Activated CD8-positive, alpha-beta memory T cell treated with anti-CD3 and anti-CD28 coated beads for 4 hours (primary cell): Measurements from ENCODE around the gene PRXL2A.
"Not testable (repeated sequence)": the region's sequence is repeated elsewhere in the genome, so short reads cannot be mapped to it uniquely, and the experiment has no call there.

Experiments
- DNase-seq, 2 donors: peaks; one replicate each; pipeline ENCODE4 v3.0.0-alpha.2; 2020; ENCODE audit warnings: low read depth in 2 of 2

The PRXL2A gene

DNA sequence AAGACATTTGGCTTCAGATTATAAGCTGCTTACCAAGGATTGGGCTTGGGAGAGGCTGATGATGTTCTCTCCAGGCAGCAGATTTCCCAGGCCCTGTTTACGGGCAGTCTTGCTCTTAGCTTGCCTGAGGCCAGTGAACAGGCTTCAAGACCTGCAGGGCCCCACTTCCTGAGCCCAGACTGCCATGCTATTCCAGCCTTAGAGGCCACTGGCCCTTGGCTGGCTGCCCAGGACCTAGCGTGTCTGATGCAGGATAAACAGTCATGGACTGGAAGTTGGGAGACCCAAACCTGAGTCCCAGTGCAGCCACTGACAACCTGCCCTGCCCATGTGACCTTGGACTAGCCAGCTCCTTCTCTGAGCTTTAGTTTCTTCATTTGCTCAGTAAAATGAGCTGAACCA lies 2.9 kb downstream of the PRXL2A start:
- no peak for DNase-seq

DNA sequence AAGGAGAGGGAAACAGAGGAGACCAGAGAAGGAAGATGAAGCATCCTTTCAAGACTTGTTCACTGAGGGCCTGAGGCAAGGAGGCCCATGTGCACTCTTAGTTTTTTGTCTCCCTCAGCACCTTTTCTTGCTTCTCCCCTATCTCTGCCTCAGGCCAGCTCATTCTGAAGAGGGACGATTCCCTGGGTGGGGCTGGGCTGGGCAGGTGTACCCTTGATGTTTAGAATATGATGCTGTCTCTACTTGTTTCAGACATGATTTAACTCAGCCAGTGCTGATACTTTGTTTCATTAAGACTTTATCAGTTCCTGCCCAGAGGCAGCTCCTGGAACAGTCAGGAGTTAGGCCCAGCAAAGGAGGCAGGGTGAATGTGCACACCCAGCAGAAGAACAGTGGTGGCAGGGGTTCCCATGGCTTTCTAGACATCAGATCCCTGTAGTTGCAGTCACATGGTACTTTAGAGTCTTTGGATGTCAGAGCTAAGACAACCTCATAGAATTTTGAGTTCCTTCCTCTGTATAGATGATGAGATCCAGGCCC lies 3.4 kb downstream of the PRXL2A start:
- DNase-seq: no peak

DNA sequence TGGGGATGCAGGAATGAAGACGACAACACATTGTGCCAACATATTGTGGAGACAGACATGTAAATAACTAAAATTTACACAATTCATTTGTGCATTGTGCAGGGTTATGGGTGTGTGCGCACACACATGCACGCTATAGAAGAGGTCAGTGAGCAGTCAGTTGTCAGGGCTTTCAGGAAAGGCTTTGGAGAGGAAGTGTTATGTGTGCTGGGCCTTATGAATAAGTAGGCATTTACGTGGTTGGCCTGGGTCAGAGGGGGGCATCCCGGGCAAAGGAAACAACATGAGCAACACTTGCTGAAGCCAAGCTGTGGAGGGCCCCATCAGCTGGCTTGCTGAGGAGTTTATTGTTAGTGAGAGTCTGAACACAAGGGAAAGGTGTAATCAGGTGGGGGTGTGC lies 4.1 kb downstream of the PRXL2A start:
- DNase-seq: no peak

DNA sequence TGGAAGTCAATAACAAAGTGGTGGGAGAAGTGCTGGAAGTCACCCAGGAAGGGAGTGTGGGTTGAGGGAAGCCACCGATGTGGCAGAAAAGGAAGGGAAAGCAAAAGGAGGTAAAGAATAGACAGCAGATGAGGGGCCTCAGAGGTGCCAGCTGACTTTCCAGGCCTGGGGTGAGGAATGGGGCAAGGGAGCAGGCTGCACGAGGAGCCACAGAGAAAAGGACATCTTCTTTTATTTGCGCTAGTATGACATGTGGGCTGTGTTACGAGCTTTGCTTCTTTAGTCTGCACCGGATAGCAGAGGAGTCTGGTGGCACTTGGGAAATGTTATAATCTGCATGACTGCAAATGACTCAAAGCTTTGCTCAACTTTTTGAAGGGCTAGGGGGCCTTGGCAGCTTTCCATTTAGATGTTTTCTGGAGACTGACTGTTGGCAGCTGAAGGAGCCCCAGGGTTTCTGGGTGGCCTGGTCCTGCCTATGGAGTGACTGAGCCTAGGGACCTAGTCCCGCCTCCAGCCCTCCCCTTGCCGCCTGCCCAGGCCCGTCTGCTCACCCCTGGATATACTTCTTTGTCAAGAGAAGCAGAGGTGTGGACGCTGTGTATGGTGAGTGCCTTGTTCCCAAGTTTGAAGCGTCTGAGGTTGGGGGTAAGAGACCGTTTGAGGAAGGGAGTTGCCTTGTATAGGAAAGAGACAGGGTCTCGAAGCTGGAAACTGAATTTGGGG lies 5.1 kb downstream of the PRXL2A start:
- no peak for DNase-seq

DNA sequence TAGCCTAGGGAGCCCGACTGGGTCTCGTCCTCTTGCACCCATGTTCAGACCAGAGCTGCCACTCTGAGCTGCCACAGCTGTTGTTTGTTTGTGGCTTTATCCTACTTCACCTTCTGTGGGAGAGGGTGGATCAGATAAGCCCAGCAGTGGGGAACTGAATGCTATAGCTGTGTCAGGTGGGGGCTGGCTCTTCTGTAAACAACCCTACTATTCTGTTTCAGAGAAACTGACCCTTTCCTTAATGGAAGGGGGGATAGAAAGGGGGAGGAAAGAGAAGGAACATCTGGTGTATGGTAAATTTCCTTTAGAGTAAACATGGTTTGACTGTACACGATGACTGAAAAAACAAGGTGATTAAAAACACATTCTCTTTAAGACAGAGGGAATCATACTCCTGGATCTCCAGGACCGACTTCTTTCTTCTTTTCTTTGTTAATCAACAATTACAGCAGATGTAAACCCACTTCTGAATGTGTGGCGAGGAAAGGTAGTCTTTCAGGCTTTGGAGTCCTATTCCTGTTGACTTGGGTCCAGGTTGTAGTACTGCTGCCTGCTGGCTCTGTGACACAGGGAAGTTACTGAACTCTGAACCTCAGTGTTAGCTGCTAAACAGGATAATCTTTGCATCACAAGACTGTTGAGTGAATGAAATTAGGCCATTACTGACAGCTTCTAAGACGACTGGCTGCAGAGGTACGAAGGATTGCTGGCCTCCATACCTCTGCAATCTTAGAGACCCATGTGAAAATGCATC lies 6.0 kb downstream of the PRXL2A start:
- no peak for DNase-seq

DNA sequence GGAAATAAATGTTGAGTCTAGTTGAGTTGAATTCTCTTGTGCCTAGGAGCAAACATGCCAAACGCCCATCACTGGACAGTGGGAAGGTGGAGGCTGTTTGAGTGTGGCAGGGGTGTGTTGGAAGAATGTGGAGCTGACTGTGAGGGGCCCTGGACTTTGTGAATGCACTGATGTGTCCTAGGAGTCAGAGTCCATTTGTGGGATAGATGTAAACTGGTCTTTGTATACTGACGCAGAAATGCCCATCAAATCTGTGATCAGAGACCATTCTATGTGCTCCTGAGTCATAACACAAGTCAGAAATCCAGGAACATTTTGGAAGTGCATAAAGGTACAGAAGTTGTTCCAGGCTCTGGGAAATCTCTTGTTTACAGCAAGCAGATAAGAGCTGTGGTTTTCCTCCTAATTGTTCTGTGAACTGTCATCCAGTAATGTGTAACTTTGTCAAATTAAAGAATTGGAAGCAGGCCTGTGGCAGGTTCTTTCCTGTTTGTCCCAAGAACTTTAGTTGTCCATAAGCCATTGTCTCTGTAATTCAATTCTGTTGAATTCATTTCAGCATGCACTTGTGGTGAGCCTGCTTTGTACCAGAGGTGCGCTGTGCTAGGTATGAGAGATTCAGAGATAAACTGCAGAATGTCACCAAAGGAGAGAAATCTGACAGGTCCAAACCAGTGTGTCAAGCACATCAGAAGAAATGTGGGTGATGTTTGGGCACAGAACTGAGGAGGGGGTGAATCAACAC lies 7.6 kb downstream of the PRXL2A start:
- DNase-seq: no peak

DNA sequence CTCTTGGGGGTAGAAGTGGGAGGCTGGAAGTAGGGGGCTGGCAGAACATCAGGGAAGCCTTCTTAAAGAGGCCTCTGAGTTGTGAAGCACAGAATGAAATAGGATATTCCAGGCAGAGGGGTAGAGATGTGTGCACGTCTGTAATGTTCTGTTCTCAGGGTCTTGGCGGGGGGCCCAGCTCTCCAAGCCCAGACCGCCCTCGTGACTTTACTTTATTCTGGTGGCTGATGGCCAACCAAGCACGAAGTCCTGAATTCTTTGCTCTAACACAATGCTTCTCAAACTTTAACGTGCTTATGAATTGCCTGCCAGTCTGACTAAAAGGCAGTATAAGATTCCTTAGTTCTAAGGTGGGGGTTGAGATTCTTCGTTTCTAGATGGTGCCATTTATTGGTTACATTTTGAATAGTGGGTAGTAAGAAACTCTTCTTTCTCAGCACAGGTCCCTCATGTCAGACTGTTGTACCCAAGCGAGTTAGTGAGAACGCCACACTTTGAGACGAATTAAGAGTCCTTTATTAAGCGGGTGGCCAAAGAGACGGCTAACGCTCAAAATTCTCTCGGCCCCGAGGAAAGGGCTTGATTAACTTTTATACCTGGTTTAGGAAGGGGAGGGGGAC lies 8.2 kb downstream of the PRXL2A start:
- no peak for DNase-seq

DNA sequence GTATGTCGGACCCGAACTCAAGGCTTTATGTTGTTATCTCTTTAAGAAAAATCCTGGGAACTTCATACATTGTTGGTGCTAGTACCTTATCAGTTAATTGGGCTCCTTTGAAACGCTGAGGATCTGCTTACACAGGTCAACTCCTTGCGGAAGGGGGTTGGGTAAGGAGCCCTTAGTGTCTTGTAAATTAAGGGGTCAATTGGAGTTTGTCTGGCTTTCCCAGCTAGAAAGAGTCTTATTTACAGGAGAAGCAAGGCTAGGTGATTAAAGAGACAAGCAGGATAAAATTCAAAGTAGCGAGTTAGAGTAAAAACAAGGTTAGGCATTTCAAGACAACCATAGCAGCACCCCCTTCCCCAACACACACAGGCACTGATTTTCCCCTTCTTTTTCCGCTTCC lies 8.9 kb downstream of the PRXL2A start:
- DNase-seq: not testable (repeated sequence)

DNA sequence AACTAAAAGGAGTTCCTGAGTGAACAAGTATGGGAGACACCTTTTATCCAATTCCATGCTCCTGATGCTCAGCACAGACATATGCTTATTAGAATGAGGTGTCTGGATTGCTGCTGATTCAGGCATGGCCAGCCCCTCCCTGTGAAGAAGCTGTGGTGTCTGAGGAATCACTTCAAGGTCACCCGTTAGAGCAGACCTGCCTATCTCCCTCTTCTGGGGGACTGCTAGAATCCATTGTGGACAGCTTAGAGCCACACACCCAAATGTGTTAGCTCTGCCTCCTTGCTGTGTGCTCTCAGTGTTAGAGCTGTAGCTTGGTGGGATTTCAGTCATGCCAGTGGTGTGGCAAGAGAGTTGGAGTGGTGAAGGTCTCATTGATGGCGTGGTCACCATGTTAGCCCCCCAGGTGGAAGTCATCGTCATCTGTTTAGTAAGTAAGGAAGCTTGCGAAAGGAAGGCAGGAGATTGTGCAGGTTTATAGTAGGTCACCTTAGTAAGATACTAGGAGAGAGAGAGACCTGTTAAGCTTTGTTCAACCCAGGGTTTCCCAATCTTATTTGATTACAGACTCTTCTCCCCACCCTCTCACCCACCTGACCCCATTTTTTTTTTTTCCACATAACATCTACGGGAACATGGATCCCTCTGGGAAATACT lies 12.8 kb downstream of the PRXL2A start:
- DNase-seq: no peak

DNA sequence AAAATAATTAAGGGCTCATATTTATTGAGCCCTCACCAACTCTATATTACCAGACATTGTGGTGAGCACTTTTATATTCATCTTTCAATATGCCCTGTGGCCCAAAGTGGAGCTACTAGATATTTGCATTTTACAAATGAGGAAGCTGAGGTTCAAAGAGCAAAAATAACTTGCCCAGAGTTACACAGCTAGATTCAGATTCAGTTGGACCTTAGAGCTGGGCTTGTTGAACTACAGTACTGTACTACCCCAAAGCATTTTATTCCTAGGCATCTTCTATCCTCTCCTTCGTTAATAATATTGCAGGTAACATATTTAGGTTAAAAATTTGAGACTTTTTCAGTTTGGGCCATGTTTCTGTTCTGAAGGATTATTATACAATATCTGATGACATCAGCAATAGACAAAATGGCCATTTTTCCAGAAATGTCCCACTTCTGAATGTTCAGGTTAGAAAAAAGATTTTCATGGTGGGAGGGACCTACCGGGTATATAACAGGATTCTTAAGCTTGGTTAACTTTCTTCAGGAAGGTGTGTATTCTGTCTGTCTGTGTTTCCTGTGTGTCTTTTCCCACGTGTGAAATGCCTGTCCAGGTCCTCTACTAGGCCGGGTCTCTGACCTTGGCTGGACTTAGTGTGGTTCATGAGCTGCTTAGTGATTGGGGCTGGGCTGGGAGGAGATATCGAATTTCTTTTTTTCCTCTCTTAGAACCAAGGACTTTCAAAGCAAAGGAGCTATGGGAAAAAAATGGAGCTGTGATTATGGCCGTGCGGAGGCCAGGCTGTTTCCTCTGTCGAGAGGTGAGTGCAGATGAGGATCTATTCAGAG lies 13.6 kb downstream of the PRXL2A start:
- no peak for DNase-seq

DNA sequence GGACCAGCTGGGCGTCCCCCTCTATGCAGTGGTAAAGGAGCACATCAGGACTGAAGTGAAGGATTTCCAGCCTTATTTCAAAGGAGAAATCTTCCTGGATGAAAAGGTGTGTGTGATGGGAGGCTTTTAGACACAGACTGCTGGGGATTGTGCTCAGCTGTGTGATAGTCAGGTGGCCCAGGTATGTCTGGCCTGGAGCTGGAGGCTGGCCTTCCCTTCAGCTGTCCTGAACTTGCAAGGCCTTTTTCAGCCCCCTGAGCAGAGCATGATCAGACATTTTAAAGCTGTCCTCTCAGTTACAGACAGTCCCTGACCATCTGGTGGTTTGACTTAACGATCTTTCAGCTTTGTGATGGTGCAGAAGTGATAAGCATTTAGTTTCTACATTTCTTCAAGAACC lies 17.6 kb downstream of the PRXL2A start:
- DNase-seq: no peak

DNA sequence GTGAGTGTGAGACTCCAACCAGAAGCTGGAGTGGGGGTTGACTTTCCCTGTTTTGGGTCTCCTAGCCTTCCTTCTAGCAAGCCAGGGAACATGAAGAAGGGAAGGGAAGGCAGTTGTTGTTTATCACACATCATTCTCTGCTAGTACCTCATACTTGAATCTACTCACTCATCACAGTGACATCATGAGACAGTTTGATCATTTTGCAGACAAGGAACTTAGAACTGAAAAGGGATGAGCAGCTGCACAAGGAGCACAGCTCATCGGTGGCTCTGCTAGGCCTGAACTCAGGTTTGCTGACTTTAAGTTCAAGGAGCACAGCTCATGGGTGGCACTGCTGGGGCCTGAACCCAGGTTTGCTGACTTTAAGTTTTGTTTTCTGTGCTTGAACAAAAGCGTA lies 19.2 kb downstream of the PRXL2A start:
- DNase-seq: no peak

DNA sequence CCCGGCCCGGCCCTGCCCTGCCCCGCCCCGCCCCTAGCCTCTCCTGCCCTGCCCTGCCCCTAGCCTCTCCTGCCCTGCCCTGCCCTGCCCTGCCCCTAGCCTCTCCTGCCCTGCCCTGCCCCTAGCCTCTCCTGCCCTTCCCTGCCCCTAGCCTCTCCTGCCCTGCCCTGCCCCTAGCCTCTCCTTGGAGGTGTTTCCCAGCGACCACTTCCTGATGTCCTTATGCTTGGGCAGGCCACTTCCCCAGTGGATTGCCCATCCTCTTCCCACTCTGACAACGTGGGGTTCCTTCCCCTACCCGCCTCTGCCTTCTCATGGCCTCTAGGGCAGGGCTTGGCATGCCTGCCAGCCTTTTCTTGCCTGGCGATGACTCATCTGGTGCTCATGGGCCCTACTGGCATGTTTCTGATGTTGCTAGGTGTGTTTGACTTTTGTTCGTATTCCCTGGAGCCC lies 21.2 kb downstream of the PRXL2A start:
- no peak for DNase-seq

DNA sequence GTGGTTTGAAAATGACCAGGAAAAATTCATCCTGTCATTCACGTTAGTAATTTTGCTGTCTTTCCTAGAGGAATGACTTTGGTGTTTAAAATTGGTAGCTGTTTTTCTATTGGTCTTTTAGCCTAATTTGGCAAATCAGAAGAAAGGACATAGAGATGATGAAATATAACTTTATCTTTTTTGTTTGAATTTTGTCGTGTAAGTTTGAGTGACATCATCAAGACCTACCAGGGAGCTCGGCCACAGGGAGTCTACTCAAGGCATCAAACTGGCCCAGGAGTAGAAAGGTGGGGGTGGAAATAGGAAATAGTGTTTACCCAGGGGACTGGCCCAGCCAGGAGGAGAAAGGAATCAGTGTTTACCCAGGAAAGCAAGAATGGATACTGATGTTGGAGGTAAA lies 24.8 kb downstream of the PRXL2A start:
- DNase-seq: no peak

DNA sequence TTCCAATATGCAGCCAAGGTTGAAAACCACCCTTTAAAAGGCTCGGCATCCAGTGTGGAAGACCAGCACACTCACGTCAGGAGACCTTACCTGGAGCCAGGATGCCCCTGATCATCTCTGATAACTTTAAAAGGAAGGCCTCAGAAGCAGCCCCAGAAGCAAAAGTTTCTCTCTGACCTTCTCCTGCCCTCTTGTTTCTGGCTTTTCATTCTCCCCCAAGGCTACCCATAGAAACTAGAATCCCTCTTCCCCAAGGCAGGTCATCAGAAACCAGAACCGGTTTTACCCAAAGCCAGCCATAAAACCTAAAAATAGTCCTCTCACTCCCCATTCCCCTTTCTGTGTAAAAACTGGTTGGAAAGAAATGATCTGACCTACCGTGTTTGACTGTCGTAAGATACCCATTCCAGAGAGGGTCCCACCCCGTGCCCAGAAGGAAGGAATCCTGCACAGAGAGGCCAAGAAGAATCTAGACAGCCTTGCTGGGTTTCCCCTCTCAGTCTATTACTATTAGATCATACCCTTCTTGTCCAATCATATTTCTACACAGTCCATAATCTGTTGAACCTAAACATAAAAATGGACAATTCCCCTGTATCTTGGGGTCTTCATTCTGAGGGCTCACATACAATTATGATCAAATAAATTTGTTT lies 28.2 kb downstream of the PRXL2A start:
- DNase-seq: no peak

DNA sequence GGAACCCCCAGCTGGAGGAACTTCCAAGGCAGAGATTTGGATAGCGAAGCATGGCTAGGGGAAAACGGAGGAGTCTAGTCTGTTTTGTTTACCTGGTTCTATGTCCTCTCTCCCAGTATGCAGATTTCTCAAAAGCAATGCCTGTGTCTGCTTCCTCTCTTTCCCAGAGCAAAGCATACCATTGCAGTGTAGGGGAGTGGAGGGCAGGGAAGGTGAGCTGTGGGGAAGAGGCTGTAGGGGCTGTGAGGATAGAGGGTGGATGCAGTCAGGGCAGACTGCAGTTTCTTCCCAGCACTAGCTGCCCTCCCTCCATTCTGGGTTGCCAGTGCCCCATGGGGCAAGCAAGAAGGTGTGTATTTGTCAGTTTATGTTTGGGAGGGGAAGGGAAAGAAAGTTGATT lies 28.9 kb downstream of the PRXL2A start:
- no peak for DNase-seq

DNA sequence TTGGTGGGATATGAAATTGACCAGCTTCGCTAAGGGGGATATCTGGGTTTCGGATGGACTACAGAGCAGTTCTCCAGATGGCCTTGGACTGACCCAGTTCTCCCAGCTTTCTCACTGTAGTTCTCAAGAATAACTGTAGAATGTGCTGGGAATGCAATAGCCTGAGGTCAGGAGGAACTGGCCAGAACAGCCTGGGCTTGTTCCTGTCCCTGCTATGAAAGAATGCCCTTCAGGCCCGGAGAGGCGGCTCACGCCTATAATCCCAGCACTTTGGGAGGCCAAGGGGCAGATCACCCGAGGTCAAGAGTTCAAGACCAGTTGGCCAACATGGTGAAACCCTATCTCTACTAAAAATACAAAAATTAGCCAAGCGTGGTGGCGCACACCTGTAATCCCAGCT lies 33.5 kb downstream of the PRXL2A start:
- DNase-seq: no peak

DNA sequence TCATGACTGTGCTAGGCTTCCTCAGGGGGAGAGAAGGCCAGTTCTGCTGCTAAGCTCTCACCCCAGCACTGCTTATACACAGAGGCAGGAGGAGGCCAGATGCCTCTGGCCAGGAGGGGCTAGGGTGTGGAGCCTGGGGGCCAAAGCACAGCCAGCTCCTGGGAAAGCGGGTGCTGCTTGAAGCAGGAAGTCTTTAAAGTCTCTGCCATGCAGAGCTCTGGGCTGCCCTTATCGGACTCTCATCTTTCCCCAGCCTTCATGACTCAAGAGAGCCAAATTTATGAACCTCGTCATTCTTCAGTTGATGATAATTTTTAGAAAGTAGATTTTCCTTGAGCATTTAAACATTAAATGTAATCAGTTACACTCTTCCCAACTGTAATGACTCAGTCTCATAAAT lies 34.5 kb downstream of the PRXL2A start:
- no peak for DNase-seq

DNA sequence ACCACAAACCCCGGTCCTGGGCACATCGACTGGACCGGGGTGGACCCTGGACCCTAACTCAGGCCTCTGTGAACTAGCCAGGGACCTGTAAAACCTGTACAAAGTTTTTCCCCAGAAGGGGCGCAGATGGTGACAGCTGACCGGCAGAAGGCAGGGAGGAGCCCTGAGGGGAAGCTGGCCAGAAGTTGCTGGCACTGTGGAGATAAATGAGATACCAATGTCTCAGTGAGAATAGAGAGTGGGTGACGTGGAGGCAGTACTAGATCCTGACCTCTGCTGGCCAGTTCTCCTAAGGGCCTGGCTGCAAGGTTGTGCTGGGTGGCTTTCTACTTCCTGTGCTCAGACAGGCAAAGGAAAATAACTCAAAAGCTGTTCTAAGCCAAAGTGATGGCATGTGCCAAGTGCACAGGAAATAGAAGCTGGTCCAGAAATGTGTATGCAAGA lies 35.2 kb downstream of the PRXL2A start:
- no peak for DNase-seq

DNA sequence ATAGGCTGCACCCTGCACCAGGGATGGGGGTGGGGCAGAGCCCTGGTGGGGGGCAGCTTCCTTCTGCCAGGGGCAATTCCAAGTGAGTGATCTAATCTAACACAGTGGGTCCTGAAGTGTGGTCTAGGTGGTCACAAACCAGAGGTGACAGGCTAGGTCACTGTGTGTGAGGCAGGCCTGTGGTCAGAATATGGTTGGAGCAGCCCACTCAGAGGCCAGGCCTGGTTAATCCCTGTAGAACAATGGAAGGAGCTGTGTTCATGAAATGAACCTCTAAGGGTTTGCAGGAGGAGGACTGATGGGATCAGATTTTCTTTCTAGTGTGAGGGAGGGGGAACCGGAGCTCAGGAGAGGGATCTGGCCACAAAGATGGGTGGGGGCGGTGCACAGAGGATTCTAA lies 35.8 kb downstream of the PRXL2A start:
- no peak for DNase-seq
